GM19372 (cell line): ENCODE measurements around the gene TAGLN.
"Not testable (repeated sequence)": the region's sequence is repeated elsewhere in the genome, so short reads cannot be mapped to it uniquely, and the experiment has no call there.

Experiments
- ATAC-seq: cut with Tn5 transposase; IDR thresholded peaks from one replicate; pipeline ENCODE4 v1.9.1; 2021; ENCODE audit warnings: mild to moderate bottlenecking, low read depth, moderate library complexity; ENCODE audit not compliant: unreplicated experiment

Gene TAGLN

GRCh38 chr11:117180661-117181585 is 18.2 kb upstream of the TAGLN start:
- no peak for ATAC-seq

GRCh38 chr11:117181586-117182550 is 17.3 kb upstream of the TAGLN start:
- ATAC-seq: no peak

DNA sequence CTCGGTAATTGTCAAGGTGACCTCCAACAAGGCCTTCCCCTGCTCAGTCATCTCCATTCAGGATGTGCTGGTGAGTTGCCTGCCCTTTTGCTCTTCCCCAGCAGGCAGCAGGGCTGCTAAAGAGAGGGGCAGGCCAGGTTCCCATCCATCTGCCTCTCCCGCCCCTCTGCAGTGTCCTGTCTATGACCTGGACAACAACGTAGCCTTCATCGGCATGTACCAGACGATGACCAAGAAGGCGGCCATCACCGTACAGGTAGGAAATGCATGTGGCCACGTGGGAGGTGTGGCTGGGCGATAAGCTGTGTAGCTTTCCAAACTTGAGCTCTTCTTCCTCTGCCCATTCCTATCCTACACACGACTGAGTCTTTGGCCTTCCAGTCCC is 16.6 kb upstream of the TAGLN start:
- ATAC-seq: no peak

DNA sequence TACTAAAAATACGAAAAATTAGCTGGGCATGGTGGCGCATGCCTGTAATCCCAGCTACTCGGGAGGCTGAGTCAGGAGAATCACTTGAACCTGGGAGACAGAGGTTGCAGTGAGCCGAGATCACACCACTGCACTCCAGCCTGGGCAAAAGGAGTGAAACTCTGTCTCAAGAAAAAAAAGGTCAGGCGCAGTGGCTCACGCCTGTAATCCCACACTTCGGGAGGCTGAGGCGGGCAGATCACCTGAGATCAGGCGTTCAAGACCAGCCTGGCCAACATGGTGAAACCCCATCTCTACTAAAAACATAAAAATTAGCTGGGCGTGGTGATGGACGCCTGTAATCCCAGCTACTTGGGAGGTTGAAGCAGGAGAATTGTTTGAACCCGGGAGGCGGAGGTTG is 16.0 kb upstream of the TAGLN start:
- not testable (repeated sequence) for ATAC-seq

DNA sequence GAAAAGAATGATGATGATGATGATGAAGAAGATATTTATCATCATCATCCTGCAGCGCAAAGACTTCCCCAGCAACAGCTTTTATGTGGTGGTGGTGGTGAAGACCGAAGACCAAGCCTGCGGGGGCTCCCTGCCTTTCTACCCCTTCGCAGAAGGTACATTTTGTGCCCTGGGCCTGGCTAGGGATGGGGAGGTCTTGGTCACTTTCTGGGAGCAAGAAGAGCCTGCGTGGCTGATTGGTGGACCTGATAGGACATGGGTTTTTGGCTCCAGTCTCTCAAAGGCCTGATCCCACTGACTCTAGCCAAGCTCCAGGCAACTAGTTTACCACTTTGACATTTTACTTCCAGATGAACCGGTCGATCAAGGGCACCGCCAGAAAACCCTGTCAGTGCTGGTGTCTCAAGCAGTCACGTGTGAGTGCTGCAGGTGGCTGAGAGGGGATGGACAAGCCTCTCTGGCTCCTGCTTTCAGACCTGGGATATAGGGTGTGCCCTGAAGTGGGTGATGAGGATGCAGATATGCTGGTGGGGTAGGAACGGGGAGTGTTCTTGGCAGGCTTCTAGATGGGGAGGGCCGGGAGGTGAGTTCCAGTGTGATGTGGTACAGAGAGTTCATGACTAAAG is 15.3 kb upstream of the TAGLN start:
- ATAC-seq: no peak

DNA sequence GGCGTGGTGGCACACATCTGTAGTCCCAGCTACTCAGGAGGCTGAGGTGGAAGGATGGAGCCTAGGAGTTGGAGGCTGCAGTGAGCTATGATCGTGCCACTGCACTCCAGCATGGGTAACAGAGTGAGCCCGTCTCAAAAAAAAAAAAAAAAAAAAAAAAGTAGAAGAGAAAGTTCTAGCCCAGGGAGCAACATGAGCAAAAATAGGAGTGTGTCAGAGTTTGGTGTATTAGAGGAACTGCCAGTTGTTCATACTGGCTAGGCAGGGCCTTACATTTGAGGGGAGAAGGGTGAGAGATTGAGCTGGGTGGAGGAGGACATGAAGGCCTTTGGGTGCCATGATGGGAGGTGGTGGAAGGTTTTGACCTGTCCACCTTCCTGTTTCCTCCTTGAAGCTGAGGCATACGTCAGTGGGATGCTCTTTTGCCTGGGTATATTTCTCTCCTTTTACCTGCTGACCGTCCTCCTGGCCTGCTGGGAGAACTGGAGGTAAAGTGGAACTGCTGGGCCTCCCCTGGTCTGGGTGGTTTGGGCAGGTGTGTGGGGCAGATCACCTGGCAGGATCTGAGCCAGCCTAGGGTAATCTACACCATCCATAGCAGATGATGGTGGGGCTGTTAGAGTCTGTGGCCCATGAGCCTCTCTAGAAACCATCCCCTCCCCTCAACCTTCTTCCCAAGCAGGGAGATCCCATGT is 13.3 kb upstream of the TAGLN start:
- ATAC-seq: no peak

GRCh38 chr11:117186431-117186761 is 12.8 kb upstream of the TAGLN start:
- no peak for ATAC-seq

GRCh38 chr11:117187007-117187406 is 12.2 kb upstream of the TAGLN start:
- ATAC-seq: no peak

GRCh38 chr11:117187428-117187798 is 11.8 kb upstream of the TAGLN start:
- ATAC-seq: no peak

- no peak for ATAC-seq
These were observed 11.2 kb upstream of the TAGLN start for GRCh38 chr11:117187799-117188481.

GRCh38 chr11:117188620-117189081 is 10.5 kb upstream of the TAGLN start:
- no peak for ATAC-seq

- ATAC-seq: no peak
These were observed 9.8 kb upstream of the TAGLN start for GRCh38 chr11:117189191-117189940.

DNA sequence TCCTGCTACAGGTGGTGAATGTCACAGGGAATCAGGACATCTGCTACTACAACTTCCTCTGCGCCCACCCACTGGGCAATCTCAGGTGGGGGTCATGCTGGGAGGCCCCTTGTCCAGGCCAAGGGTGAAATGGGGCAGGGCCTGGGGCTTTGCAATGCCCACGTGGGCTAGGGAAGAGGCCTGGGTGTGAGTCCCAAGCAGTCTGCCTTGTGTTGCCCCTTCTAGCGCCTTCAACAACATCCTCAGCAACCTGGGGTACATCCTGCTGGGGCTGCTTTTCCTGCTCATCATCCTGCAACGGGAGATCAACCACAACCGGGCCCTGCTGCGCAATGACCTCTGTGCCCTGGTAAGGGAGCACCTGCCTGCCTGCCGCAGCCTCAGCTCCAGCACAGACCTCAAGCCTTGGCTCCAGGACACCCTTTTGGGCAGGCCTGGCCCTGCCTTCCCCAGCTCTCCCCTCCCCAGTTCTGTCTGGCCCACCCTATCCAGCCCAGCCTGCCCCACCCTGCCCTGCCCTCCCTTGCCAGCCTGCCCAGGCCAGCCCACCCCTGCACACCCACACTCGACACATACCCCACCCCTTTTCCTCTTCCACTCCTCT is 9.1 kb upstream of the TAGLN start:
- no peak for ATAC-seq

DNA sequence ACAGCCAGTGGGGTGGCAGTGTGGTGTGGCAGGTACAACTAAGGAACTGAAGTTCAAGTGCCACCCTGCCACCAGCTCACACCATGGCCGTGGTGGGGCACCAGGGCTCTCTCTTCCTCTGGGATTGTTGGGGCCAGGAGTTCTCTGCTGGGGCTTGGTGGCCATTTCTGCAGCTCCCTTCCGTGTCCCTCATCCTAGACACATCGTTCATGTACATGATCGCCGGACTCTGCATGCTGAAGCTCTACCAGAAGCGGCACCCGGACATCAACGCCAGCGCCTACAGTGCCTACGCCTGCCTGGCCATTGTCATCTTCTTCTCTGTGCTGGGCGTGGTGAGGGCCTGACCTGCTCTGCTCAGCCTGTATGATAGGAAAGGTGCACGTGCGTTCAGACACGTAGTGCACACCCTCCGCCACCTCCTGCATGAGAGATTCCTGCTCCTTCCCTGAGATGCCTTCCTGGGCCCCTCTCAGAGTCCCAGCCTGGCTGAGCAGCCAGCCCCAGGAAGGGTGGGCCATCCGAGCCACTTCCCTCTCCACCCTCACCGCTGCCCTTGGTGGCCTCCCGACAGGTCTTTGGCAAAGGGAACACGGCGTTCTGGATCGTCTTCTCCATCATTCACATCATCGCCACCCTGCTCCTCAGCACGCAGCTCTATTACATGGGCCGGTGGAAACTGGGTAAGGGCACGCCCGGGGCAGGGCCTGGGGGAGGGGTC is 7.3 kb upstream of the TAGLN start:
- no peak for ATAC-seq

DNA sequence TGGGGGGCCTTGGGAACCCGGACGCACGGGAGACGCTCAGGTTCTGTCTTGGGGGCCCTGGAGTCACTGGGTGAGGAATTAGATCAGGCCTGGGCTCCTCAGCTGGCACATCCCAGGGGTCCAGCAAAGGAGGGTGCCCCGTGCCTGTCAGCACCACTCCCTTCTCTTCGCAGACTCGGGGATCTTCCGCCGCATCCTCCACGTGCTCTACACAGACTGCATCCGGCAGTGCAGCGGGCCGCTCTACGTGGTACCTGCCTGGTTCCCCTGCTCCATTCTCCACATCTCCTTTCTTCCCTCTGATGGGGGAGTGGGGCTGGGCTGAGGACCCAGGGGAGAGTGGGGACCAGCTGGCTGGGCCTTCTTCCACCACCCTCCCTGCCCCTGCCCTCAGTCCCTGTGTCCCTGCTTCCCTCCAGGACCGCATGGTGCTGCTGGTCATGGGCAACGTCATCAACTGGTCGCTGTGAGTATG is 6.7 kb upstream of the TAGLN start:
- ATAC-seq: no peak

GRCh38 chr11:117193130-117194020 is 5.8 kb upstream of the TAGLN start:
- ATAC-seq: no peak

GRCh38 chr11:117194267-117194666 is 4.9 kb upstream of the TAGLN start:
- ATAC-seq: no peak
